Gastrocnemius medialis (tissue), 4 donors: ENCODE results near the gene EPB41L3.

ENCODE experiments used
- POLR2A ChIP-seq, 2 donors: fragments of 450-650 bp; IDR thresholded peaks; one replicate each; pipeline ENCODE4 v1.6.1; 2017; ENCODE audit warnings: antibody characterized with exemption in 2 of 2, mild to moderate bottlenecking in 2 of 2, moderate library complexity in 2 of 2
- TF ChIP-seq, protein P1 (sequence below), 5 experiments: fragments of 450-650 bp in 3 of 5; fragments of 200-600 bp in 2 of 5; sonication (generic) in 2 of 5; IDR thresholded peaks in 4 of 5; conservative IDR thresholded peaks in 1 of 5; 1 replicate in 4 of 5; 2 replicates in 1 of 5; pipeline ENCODE4 v1.5.1; 2016 to 2019; ENCODE audit warnings: antibody characterized with exemption in 5 of 5, mild to moderate bottlenecking in 3 of 5, moderate library complexity in 3 of 5

DNA sequence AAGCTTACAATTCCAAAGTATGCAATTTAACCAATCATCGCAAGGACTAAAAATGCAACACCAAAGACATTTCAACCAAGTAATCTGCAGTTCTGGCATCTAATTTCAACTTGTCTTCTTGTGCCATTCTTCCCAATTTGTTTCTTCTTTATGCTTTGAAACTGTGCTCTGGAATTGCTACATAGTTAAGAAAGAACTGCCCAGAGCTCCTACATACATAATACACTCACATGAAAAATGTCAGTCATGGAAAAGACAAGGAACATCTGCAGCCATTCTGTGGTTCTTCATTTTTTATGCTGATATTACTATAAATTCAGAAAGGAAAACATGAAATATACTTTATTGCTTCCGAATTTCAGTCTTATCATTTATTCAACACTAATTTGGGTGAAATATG is 4.4 kb downstream of the EPB41L3 start:
- TF ChIP-seq, protein P1, sequence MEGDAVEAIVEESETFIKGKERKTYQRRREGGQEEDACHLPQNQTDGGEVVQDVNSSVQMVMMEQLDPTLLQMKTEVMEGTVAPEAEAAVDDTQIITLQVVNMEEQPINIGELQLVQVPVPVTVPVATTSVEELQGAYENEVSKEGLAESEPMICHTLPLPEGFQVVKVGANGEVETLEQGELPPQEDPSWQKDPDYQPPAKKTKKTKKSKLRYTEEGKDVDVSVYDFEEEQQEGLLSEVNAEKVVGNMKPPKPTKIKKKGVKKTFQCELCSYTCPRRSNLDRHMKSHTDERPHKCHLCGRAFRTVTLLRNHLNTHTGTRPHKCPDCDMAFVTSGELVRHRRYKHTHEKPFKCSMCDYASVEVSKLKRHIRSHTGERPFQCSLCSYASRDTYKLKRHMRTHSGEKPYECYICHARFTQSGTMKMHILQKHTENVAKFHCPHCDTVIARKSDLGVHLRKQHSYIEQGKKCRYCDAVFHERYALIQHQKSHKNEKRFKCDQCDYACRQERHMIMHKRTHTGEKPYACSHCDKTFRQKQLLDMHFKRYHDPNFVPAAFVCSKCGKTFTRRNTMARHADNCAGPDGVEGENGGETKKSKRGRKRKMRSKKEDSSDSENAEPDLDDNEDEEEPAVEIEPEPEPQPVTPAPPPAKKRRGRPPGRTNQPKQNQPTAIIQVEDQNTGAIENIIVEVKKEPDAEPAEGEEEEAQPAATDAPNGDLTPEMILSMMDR (IDR thresholded peaks at IDR 0.05 in 4 of 5, conservative IDR thresholded peaks at IDR 0.05 in 1 of 5): no peak
- no peak for TF ChIP-seq POLR2A (IDR thresholded peaks at IDR 0.05)
